Fibroblast of the aortic adventitia (primary cell): Measurements from ENCODE around the gene SNRNP48. TPM values are rescaled to one million over a fixed set of nuclear protein-coding genes. Genes with fewer than 3 reads are reported as not detected.

Experiments
- DNase-seq: peaks from one replicate; pipeline ENCODE4 v3.0.0-alpha.2; 2010; ENCODE audit warnings: low read depth
- H3K4me3 ChIP-seq: 2 replicates; pipeline ENCODE4 v1.5.1; 2011; ENCODE audit warnings: low read depth, mild to moderate bottlenecking, control low read depth, low read length, moderate library complexity
- CTCF ChIP-seq: IDR thresholded peaks from 2 replicates; pipeline ENCODE4 v1.5.1; 2011; ENCODE audit warnings: mild to moderate bottlenecking, low read length, control low read depth, inconsistent platforms; ENCODE audit not compliant: insufficient read depth
- total RNA-seq: library from RNA; depleted of rRNA; stranded (reverse); fragments of >200 nt; gene quantifications from 2 replicates; pipeline ENCODE4 v1.2.3, GENCODE V29; 2012; ENCODE audit warnings: low replicate concordance

SNRNP48 gene
- total RNA-seq, 1 donor = 15.3 TPM

- H3K4me3 ChIP-seq = no peak overlapping the region
- TF ChIP-seq CTCF = no peak
- no peak for DNase-seq
Measured at GRCh38 chr6:7637533-7637932, 47.5 kb downstream of the SNRNP48 start.

- no peak for TF ChIP-seq CTCF
- DNase-seq = no peak
Measured at GRCh38 chr6:7639427-7639826, 49.4 kb downstream of the SNRNP48 start.

GRCh38 chr6:7640016-7640415 is 50.0 kb downstream of the SNRNP48 start:
- TF ChIP-seq CTCF = no peak
- no peak overlapping the region for H3K4me3 ChIP-seq
- DNase-seq = no peak

More at GRCh38 chr6:7639427-7639826, 49.4 kb downstream of the SNRNP48 start:
- no peak overlapping the region for H3K4me3 ChIP-seq

- DNase-seq = peak; percentile 82
- no peak overlapping the region for H3K4me3 ChIP-seq
- no peak for TF ChIP-seq CTCF
Measured at GRCh38 chr6:7640607-7641577, 50.9 kb downstream of the SNRNP48 start.

GRCh38 chr6:7642791-7643190 is 52.8 kb downstream of the SNRNP48 start:
- DNase-seq = no peak
- no peak for TF ChIP-seq CTCF

GRCh38 chr6:7644417-7644816 is 54.4 kb downstream of the SNRNP48 start:
- H3K4me3 ChIP-seq = no peak overlapping the region
- no peak for DNase-seq
- no peak for TF ChIP-seq CTCF

More at GRCh38 chr6:7642791-7643190, 52.8 kb downstream of the SNRNP48 start:
- H3K4me3 ChIP-seq = no peak overlapping the region

- peak; percentile 58 for DNase-seq
- H3K4me3 ChIP-seq = no peak overlapping the region
- no peak for TF ChIP-seq CTCF
Measured at GRCh38 chr6:7646394-7646793, 56.4 kb downstream of the SNRNP48 start.
